22Rv1 (cell line): ENCODE results near the gene SMARCA4.

Experiments used
- CTCF ChIP-seq: fragments of 450-650 bp; IDR thresholded peaks from 2 replicates; pipeline ENCODE4 v1.5.1; 2017; ENCODE audit warnings: mild to moderate bottlenecking
- ZFX ChIP-seq: fragments of 450-650 bp; IDR thresholded peaks from 2 replicates; pipeline ENCODE4 v1.6.1; 2017; ENCODE audit warnings: antibody characterized with exemption, borderline replicate concordance

GRCh38 chr19:10975374-10976130, 14.7 kb downstream of the SMARCA4 start:
- TF ChIP-seq CTCF (no peak), ZFX (no peak)
